ENCODE results near the gene C11orf98. TPM values are rescaled to one million over a fixed set of nuclear protein-coding genes. Genes with fewer than 3 reads are reported as not detected.
"Not testable (repeated sequence)": the region's sequence is repeated elsewhere in the genome, so short reads cannot be mapped to it uniquely, and the experiment has no call there.

Gene C11orf98
- total RNA-seq, 1 donor from 2014 or later: 110 TPM

GRCh38 chr11:62656796-62657429, 8.1 kb downstream of the C11orf98 start:
- intact Hi-C loops (cut with micrococcal nuclease): no loop called here

GRCh38 chr11:62654297-62654696, 10.7 kb downstream of the C11orf98 start:
- intact Hi-C loops (cut with micrococcal nuclease): no loop called here

GRCh38 chr11:62652161-62653006, 12.6 kb downstream of the C11orf98 start:
- intact Hi-C loops (cut with micrococcal nuclease): loop anchor here (1.0 kb wide), 6 partner anchors 7 to 75 kb away; partner anchors contain the start of genes C11orf98, CSKMT, HNRNPUL2 and UQCC3

GRCh38 chr11:62650283-62650682, 14.7 kb downstream of the C11orf98 start:
- intact Hi-C loops (cut with micrococcal nuclease): not testable (repeated sequence)

- intact Hi-C loops (cut with micrococcal nuclease): no loop called here
Observed at GRCh38 chr11:62649486-62649885, 15.5 kb downstream of the C11orf98 start.

- intact Hi-C loops (cut with micrococcal nuclease): no loop called here
Observed at GRCh38 chr11:62648967-62649364, 16.0 kb downstream of the C11orf98 start.

GRCh38 chr11:62648185-62648966, 16.6 kb downstream of the C11orf98 start:
- intact Hi-C loops (cut with micrococcal nuclease): no loop called here

- intact Hi-C loops (cut with micrococcal nuclease): loop anchor here (2.0 kb wide), 3 partner anchors 157 to 855 kb away; partner anchors contain the start of genes FEN1, NXF1, STX5 and TEX54
Observed at GRCh38 chr11:62647609-62648005, 17.4 kb downstream of the C11orf98 start.

GRCh38 chr11:62646825-62647608, 18.0 kb downstream of the C11orf98 start:
- intact Hi-C loops (cut with micrococcal nuclease): loop anchor here (1.0 to 2.0 kb wide), 13 partner anchors 18 to 854 kb away; partner anchors contain the start of genes C11orf98, CSKMT, EML3 and FEN1

- intact Hi-C loops (cut with micrococcal nuclease): loop anchor here (1.0 to 2.0 kb wide), 14 partner anchors 7 to 853 kb away; partner anchors contain the start of genes C11orf98, CSKMT, EML3 and FEN1
Observed at GRCh38 chr11:62645946-62646824, 18.8 kb downstream of the C11orf98 start, which contains the start of gene GANAB. GANAB (minus strand) TSS chr11:62646613; CDS start chr11:62646599, 14 bp downstream.

- intact Hi-C loops (cut with micrococcal nuclease): loop anchor here (1.0 kb wide), 1 partner anchor 8 kb away; the partner anchor contains the start of gene INTS5
Observed at GRCh38 chr11:62645671-62645945, 19.4 kb downstream of the C11orf98 start.

GRCh38 chr11:62644220-62644619, 20.8 kb downstream of the C11orf98 start:
- intact Hi-C loops (cut with micrococcal nuclease): no loop called here

GRCh38 chr11:62632492-62632891, 32.5 kb downstream of the C11orf98 start:
- intact Hi-C loops (cut with micrococcal nuclease): no loop called here

GRCh38 chr11:62627713-62628112, 37.3 kb downstream of the C11orf98 start:
- intact Hi-C loops (cut with micrococcal nuclease): no loop called here

GRCh38 chr11:62622476-62623089, 42.4 kb downstream of the C11orf98 start:
- intact Hi-C loops (cut with micrococcal nuclease): loop anchor here (1.0 kb wide), 9 partner anchors 9 to 87 kb away; partner anchors contain the start of genes C11orf98, CSKMT, GANAB and INTS5

GRCh38 chr11:62621567-62622470, 43.2 kb downstream of the C11orf98 start, which contains the start of gene B3GAT3:
B3GAT3 (minus strand) TSS chr11:62621986; CDS start chr11:62621947, 39 bp downstream.
- intact Hi-C loops (cut with micrococcal nuclease): loop anchor here (1.0 kb wide), 9 partner anchors 9 to 87 kb away; partner anchors contain the start of genes C11orf98, CSKMT, GANAB and INTS5

GRCh38 chr11:62621027-62621566, 43.9 kb downstream of the C11orf98 start:
- intact Hi-C loops (cut with micrococcal nuclease): no loop called here

Measured in T-helper 1 cell treated with Interleukin-12 subunit alpha and Interleukin-12 subunit beta and Interleukin-4 antibody, amounts not matched to agents 30 ng/mL and 1 ng/mL, for 36 hours (primary cell).